ENCODE data around the gene PTDSS2. TPM values are rescaled to one million over a fixed set of nuclear protein-coding genes. Genes with fewer than 3 reads are reported as not detected.

Gene PTDSS2
- total and polyA plus RNA-seq, 2 experiments from 2014 or later: 22.7 to 145 TPM

DNA sequence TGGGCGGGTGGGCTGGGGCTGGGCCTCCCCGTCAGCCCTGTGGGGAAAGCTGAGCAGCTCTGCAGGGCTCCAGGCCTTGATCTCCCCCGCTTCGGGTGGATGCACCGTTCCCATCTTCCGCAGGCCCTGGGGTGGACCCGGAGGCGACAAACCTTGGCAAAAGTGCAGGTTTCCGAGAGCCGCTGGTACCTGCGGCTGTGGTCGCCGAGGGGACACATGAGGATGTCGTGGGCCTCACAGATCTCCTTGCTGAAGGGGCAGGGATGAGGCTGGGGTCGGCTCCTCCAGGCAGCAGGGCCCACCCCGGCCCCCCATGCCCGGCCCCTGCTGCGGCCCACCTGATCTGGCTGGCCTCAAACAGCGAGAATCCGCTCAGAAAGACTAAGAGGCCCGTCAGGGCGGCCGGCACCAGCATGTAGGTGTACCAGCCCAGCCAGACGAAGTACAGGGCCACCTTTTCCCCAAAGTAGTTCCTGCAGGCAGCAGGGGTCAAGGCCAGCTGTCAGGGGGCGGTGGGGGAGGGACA lies 20.1 kb upstream of the PTDSS2 start:
- ATAC-seq (peak; percentile 62), DNase-seq (ENCODE audit: low spot score) (no peak)
- H3K27me3 Mint-ChIP-seq (ENCODE audit: insufficient read depth, low read depth, poor library complexity): peaks cover 7% of the 10 kb centered on the region
- Histone ChIP-seq H3K9me2 (ENCODE audit: insufficient read depth) (no peaks in the 10 kb centered on the region), H3F3A (replicated peaks; ENCODE audit: low read depth) (0 out of 2 replicates have a peak, but pooled peaks cover 2% of the 10 kb centered on the region), H3K27ac (ENCODE audit: low read depth) (no peak overlapping the region), H3K79me2 (replicated peaks; ENCODE audit: insufficient read depth) (no peaks in the 10 kb centered on the region), H3K4me2 (no peak overlapping the region), H3K27me3 (ENCODE audit: insufficient read depth) (no peaks in the 10 kb centered on the region), H2AFZ (no peak overlapping the region), H3K4me3 (no peak overlapping the region), H3K4me1 (ENCODE audit: insufficient read depth) (no peaks in the 10 kb centered on the region), H4K20me1 (replicated peaks; ENCODE audit: insufficient read depth) (no peaks in the 10 kb centered on the region), H3K36me3 (ENCODE audit: insufficient read depth) (no peaks in the 10 kb centered on the region)
- peaks cover 3% of the 10 kb centered on the region; the same call in 2 of the 3 replicates for H3K9me3 Mint-ChIP-seq
- peaks cover 3% of the 10 kb centered on the region; the same call in 1 of the 3 replicates for H3K4me1 Mint-ChIP-seq
- TF ChIP-seq, protein P1, sequence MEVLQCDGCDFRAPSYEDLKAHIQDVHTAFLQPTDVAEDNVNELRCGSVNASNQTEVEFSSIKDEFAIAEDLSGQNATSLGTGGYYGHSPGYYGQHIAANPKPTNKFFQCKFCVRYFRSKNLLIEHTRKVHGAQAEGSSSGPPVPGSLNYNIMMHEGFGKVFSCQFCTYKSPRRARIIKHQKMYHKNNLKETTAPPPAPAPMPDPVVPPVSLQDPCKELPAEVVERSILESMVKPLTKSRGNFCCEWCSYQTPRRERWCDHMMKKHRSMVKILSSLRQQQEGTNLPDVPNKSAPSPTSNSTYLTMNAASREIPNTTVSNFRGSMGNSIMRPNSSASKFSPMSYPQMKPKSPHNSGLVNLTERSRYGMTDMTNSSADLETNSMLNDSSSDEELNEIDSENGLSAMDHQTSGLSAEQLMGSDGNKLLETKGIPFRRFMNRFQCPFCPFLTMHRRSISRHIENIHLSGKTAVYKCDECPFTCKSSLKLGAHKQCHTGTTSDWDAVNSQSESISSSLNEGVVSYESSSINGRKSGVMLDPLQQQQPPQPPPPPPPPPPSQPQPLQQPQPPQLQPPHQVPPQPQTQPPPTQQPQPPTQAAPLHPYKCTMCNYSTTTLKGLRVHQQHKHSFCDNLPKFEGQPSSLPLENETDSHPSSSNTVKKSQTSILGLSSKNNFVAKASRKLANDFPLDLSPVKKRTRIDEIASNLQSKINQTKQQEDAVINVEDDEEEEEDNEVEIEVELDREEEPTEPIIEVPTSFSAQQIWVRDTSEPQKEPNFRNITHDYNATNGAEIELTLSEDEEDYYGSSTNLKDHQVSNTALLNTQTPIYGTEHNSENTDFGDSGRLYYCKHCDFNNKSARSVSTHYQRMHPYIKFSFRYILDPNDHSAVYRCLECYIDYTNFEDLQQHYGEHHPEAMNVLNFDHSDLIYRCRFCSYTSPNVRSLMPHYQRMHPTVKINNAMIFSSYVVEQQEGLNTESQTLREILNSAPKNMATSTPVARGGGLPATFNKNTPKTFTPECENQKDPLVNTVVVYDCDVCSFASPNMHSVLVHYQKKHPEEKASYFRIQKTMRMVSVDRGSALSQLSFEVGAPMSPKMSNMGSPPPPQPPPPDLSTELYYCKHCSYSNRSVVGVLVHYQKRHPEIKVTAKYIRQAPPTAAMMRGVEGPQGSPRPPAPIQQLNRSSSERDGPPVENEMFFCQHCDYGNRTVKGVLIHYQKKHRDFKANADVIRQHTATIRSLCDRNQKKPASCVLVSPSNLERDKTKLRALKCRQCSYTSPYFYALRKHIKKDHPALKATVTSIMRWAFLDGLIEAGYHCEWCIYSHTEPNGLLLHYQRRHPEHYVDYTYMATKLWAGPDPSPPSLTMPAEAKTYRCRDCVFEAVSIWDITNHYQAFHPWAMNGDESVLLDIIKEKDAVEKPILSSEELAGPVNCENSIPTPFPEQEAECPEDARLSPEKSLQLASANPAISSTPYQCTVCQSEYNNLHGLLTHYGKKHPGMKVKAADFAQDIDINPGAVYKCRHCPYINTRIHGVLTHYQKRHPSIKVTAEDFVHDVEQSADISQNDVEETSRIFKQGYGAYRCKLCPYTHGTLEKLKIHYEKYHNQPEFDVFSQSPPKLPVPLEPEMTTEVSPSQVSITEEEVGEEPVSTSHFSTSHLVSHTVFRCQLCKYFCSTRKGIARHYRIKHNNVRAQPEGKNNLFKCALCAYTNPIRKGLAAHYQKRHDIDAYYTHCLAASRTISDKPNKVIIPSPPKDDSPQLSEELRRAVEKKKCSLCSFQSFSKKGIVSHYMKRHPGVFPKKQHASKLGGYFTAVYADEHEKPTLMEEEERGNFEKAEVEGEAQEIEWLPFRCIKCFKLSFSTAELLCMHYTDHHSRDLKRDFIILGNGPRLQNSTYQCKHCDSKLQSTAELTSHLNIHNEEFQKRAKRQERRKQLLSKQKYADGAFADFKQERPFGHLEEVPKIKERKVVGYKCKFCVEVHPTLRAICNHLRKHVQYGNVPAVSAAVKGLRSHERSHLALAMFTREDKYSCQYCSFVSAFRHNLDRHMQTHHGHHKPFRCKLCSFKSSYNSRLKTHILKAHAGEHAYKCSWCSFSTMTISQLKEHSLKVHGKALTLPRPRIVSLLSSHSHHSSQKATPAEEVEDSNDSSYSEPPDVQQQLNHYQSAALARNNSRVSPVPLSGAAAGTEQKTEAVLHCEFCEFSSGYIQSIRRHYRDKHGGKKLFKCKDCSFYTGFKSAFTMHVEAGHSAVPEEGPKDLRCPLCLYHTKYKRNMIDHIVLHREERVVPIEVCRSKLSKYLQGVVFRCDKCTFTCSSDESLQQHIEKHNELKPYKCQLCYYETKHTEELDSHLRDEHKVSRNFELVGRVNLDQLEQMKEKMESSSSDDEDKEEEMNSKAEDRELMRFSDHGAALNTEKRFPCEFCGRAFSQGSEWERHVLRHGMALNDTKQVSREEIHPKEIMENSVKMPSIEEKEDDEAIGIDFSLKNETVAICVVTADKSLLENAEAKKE (CRISPR knock-in tag; IDR thresholded peaks at IDR 0.05): no peak
- no peak for TF ChIP-seq EZH2phosphoT487 (IDR thresholded peaks at IDR 0.05; ENCODE audit: unreplicated experiment)
- no peak for TF ChIP-seq ZNF331 (CRISPR knock-in tag; IDR thresholded peaks at IDR 0.05; ENCODE audit: low read depth)
- TF ChIP-seq ZNF114 (CRISPR knock-in tag; IDR thresholded peaks at IDR 0.05): no peak
- TF ChIP-seq JUNB (IDR thresholded peaks at IDR 0.05; ENCODE audit: unreplicated experiment): no peak
- no peak for TF ChIP-seq NANOG (IDR thresholded peaks at IDR 0.05; ENCODE audit: borderline replicate concordance)
- TF ChIP-seq EZH2 (IDR thresholded peaks at IDR 0.05; ENCODE audit: low read depth, unreplicated experiment): no peak
- TF ChIP-seq, protein P2, sequence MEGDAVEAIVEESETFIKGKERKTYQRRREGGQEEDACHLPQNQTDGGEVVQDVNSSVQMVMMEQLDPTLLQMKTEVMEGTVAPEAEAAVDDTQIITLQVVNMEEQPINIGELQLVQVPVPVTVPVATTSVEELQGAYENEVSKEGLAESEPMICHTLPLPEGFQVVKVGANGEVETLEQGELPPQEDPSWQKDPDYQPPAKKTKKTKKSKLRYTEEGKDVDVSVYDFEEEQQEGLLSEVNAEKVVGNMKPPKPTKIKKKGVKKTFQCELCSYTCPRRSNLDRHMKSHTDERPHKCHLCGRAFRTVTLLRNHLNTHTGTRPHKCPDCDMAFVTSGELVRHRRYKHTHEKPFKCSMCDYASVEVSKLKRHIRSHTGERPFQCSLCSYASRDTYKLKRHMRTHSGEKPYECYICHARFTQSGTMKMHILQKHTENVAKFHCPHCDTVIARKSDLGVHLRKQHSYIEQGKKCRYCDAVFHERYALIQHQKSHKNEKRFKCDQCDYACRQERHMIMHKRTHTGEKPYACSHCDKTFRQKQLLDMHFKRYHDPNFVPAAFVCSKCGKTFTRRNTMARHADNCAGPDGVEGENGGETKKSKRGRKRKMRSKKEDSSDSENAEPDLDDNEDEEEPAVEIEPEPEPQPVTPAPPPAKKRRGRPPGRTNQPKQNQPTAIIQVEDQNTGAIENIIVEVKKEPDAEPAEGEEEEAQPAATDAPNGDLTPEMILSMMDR (conservative IDR thresholded peaks at IDR 0.05; ENCODE audit: low read depth in 2 of 2): no peak
- TF ChIP-seq CREB1 (CRISPR knock-in tag; IDR thresholded peaks at IDR 0.05; ENCODE audit: low read depth): no peak
- TF ChIP-seq, protein P3, sequence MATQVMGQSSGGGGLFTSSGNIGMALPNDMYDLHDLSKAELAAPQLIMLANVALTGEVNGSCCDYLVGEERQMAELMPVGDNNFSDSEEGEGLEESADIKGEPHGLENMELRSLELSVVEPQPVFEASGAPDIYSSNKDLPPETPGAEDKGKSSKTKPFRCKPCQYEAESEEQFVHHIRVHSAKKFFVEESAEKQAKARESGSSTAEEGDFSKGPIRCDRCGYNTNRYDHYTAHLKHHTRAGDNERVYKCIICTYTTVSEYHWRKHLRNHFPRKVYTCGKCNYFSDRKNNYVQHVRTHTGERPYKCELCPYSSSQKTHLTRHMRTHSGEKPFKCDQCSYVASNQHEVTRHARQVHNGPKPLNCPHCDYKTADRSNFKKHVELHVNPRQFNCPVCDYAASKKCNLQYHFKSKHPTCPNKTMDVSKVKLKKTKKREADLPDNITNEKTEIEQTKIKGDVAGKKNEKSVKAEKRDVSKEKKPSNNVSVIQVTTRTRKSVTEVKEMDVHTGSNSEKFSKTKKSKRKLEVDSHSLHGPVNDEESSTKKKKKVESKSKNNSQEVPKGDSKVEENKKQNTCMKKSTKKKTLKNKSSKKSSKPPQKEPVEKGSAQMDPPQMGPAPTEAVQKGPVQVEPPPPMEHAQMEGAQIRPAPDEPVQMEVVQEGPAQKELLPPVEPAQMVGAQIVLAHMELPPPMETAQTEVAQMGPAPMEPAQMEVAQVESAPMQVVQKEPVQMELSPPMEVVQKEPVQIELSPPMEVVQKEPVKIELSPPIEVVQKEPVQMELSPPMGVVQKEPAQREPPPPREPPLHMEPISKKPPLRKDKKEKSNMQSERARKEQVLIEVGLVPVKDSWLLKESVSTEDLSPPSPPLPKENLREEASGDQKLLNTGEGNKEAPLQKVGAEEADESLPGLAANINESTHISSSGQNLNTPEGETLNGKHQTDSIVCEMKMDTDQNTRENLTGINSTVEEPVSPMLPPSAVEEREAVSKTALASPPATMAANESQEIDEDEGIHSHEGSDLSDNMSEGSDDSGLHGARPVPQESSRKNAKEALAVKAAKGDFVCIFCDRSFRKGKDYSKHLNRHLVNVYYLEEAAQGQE (IDR thresholded peaks at IDR 0.05; ENCODE audit: unreplicated experiment): no peak
- no peak for TF ChIP-seq STAT1 (IDR thresholded peaks at IDR 0.05; ENCODE audit: unreplicated experiment)
- TF ChIP-seq, protein P4, sequence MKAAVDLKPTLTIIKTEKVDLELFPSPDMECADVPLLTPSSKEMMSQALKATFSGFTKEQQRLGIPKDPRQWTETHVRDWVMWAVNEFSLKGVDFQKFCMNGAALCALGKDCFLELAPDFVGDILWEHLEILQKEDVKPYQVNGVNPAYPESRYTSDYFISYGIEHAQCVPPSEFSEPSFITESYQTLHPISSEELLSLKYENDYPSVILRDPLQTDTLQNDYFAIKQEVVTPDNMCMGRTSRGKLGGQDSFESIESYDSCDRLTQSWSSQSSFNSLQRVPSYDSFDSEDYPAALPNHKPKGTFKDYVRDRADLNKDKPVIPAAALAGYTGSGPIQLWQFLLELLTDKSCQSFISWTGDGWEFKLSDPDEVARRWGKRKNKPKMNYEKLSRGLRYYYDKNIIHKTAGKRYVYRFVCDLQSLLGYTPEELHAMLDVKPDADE (IDR thresholded peaks at IDR 0.05): no peak
- no peak for TF ChIP-seq POLR2AphosphoS5 (IDR thresholded peaks at IDR 0.05; ENCODE audit: low read depth)
- H3K27ac Mint-ChIP-seq: no peak overlapping the region
- H3K36me3 Mint-ChIP-seq (ENCODE audit: low read depth): peaks cover 4% of the 10 kb centered on the region
- no peak overlapping the region for H3K4me3 Mint-ChIP-seq

Measured in GM23338 (cell line).